HepG2 (cell line): ENCODE measurements around the gene NR5A2.

ENCODE experiments used
- FOXP1 ChIP-seq, 2 experiments: fragments of 450-650 bp in 1 of 2; IDR thresholded peaks; 2 replicates each; pipeline ENCODE4 v1.6.1; 2017 to 2018; ENCODE audit warnings: antibody characterized with exemption in 1 of 2
- MED1 ChIP-seq: sonication (generic); formaldehyde crosslinking; IDR thresholded peaks from 2 replicates; pipeline ENCODE4 v1.4.0; 2020; ENCODE audit warnings: missing genetic modification reagents
- NONO ChIP-seq, 2 experiments: fragments of 450-650 bp in 1 of 2; sonication (generic) in 1 of 2; formaldehyde crosslinking in 1 of 2; IDR thresholded peaks in 1 of 2; conservative IDR thresholded peaks in 1 of 2; 2 replicates each; pipeline versions ENCODE4 v1.6.1 to v1.8.0; 2017 to 2022; ENCODE audit warnings: mild to moderate bottlenecking in 1 of 2, missing genetic modification reagents in 1 of 2, moderate library complexity in 1 of 2
- NR0B2 ChIP-seq: sonication (generic); formaldehyde crosslinking; IDR thresholded peaks from 2 replicates; pipeline ENCODE4 v1.4.0; 2020; ENCODE audit warnings: mild to moderate bottlenecking, missing genetic modification reagents
- POLR2AphosphoS5 ChIP-seq: IDR thresholded peaks from 2 replicates; pipeline ENCODE4 v1.6.1; 2012; ENCODE audit warnings: low read depth, low read length
- RFXANK ChIP-seq: IDR thresholded peaks from 2 replicates; pipeline ENCODE4 v1.6.1; 2016
- SP2 ChIP-seq: sonication (generic); formaldehyde crosslinking; IDR thresholded peaks from 2 replicates; pipeline ENCODE4 v1.5.1; 2020; ENCODE audit warnings: mild to moderate bottlenecking, missing genetic modification reagents
- TCF12 ChIP-seq, 2 experiments: fragments of 450-650 bp in 1 of 2; sonication (generic) in 1 of 2; formaldehyde crosslinking in 1 of 2; IDR thresholded peaks; 2 replicates each; pipeline versions ENCODE4 v1.6.1 to v1.8.0; 2017 to 2022; ENCODE audit warnings: antibody characterized with exemption in 1 of 2, mild to moderate bottlenecking in 1 of 2, missing genetic modification reagents in 1 of 2, moderate library complexity in 1 of 2
- ZBTB38 ChIP-seq: sonication (generic); formaldehyde crosslinking; IDR thresholded peaks from 2 replicates; pipeline ENCODE4 v1.5.1; 2020; ENCODE audit warnings: mild to moderate bottlenecking, missing genetic modification reagents
- ZSCAN29 ChIP-seq: sonication (generic); formaldehyde crosslinking; conservative IDR thresholded peaks from 2 replicates; pipeline ENCODE4 v1.4.0; 2020; ENCODE audit warnings: mild to moderate bottlenecking, missing genetic modification reagents
- TF ChIP-seq, protein P1 (sequence below): IDR thresholded peaks from 2 replicates; pipeline ENCODE4 v1.6.1; 2016; ENCODE audit warnings: missing compliant biosample characterization, missing genetic modification reagents, borderline replicate concordance
- TF ChIP-seq, protein P2 (sequence below): sonication (generic); formaldehyde crosslinking; IDR thresholded peaks from 2 replicates; pipeline ENCODE4 v1.5.0; 2020; ENCODE audit warnings: mild to moderate bottlenecking, missing genetic modification reagents, moderate library complexity
- TF ChIP-seq, protein P3 (sequence below): sonication (generic); formaldehyde crosslinking; IDR thresholded peaks from 2 replicates; pipeline ENCODE4 v1.4.0; 2020; ENCODE audit warnings: missing genetic modification reagents
- TF ChIP-seq, protein P4 (sequence below): sonication (generic); formaldehyde crosslinking; IDR thresholded peaks from 2 replicates; pipeline ENCODE4 v1.8.0; 2022; ENCODE audit warnings: mild to moderate bottlenecking, missing genetic modification reagents, moderate library complexity

DNA sequence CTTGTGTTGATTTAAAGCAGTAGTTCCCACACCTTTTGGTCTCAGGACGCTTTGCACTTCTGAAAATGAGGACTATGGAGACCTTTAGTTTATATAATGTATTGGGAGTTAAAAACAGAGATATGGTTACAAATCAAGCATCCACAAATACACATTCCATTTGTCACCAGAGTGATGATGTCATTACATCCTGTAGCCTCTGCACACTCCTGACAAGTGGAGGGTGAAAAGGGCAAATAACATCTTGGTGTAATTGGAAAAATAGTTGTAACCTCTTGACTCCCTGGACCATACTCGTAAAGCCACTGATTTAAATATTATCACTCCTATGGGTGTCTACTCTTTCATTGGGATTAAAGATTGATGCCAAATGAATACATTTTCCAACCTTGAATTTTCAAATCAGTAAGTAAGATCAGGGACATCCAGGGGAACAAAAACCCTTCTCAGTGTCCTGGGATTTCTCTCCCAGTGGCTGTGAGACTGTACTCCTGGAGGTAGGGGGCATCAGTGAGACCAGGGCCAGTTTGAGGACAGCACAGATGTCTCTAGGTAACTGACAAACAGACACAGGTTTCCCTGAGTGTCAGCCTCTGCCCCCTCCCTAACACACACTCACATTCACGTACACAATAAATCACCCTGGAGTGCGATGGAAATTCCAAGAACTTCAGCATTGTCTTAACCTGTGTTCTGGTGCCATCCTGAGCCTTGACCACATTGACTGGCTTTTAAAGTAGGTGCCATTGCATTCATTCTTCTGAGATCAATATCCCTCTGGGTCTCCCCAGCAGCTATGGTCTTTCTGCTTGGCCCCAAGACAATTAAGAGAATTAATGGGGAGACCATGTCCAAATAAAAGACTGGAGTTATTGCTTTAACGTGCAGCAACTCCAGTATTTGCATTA lies 63.0 kb downstream of the NR5A2 start:
- TF ChIP-seq TCF12 (IDR thresholded peaks at IDR 0.05) (no peak), TCF12 (CRISPR knock-in tag; IDR thresholded peaks at IDR 0.05) (no peak), RFXANK (CRISPR knock-in tag) (no peak), NR0B2 (CRISPR knock-in tag) (no peak), NONO (IDR thresholded peaks at IDR 0.05) (no peak), NONO (CRISPR knock-in tag; conservative IDR thresholded peaks at IDR 0.05) (no peak), FOXP1 (IDR thresholded peaks at IDR 0.05) (no peak), FOXP1 (CRISPR knock-in tag; IDR thresholded peaks at IDR 0.05) (no peak), POLR2AphosphoS5 (no peak), ZSCAN29 (CRISPR knock-in tag) (no peak), SP2 (CRISPR knock-in tag) (no peak), MED1 (no peak), ZBTB38 (CRISPR knock-in tag) (no peak)
- TF ChIP-seq, protein P1, sequence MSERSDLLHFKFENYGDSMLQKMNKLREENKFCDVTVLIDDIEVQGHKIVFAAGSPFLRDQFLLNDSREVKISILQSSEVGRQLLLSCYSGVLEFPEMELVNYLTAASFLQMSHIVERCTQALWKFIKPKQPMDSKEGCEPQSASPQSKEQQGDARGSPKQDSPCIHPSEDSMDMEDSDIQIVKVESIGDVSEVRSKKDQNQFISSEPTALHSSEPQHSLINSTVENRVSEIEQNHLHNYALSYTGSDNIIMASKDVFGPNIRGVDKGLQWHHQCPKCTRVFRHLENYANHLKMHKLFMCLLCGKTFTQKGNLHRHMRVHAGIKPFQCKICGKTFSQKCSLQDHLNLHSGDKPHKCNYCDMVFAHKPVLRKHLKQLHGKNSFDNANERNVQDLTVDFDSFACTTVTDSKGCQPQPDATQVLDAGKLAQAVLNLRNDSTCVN (CRISPR knock-in tag): no peak
- TF ChIP-seq, protein P2, sequence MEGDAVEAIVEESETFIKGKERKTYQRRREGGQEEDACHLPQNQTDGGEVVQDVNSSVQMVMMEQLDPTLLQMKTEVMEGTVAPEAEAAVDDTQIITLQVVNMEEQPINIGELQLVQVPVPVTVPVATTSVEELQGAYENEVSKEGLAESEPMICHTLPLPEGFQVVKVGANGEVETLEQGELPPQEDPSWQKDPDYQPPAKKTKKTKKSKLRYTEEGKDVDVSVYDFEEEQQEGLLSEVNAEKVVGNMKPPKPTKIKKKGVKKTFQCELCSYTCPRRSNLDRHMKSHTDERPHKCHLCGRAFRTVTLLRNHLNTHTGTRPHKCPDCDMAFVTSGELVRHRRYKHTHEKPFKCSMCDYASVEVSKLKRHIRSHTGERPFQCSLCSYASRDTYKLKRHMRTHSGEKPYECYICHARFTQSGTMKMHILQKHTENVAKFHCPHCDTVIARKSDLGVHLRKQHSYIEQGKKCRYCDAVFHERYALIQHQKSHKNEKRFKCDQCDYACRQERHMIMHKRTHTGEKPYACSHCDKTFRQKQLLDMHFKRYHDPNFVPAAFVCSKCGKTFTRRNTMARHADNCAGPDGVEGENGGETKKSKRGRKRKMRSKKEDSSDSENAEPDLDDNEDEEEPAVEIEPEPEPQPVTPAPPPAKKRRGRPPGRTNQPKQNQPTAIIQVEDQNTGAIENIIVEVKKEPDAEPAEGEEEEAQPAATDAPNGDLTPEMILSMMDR (CRISPR knock-in tag): peak; percentile 43
- TF ChIP-seq, protein P3, sequence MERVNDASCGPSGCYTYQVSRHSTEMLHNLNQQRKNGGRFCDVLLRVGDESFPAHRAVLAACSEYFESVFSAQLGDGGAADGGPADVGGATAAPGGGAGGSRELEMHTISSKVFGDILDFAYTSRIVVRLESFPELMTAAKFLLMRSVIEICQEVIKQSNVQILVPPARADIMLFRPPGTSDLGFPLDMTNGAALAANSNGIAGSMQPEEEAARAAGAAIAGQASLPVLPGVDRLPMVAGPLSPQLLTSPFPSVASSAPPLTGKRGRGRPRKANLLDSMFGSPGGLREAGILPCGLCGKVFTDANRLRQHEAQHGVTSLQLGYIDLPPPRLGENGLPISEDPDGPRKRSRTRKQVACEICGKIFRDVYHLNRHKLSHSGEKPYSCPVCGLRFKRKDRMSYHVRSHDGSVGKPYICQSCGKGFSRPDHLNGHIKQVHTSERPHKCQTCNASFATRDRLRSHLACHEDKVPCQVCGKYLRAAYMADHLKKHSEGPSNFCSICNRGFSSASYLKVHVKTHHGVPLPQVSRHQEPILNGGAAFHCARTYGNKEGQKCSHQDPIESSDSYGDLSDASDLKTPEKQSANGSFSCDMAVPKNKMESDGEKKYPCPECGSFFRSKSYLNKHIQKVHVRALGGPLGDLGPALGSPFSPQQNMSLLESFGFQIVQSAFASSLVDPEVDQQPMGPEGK (CRISPR knock-in tag): no peak
- TF ChIP-seq, protein P4, sequence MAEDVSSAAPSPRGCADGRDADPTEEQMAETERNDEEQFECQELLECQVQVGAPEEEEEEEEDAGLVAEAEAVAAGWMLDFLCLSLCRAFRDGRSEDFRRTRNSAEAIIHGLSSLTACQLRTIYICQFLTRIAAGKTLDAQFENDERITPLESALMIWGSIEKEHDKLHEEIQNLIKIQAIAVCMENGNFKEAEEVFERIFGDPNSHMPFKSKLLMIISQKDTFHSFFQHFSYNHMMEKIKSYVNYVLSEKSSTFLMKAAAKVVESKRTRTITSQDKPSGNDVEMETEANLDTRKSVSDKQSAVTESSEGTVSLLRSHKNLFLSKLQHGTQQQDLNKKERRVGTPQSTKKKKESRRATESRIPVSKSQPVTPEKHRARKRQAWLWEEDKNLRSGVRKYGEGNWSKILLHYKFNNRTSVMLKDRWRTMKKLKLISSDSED (CRISPR knock-in tag): no peak
